Activated T-cell treated with anti-CD3 and anti-CD28 coated beads for 4 hours (primary cell): ENCODE measurements around the gene RARG.

ENCODE experiments used
- DNase-seq: peaks from one replicate; pipeline ENCODE4 v3.0.0-alpha.2; 2020

RARG gene

GRCh38 chr12:53231921-53232645 lies at the start of gene RARG:
RARG (minus strand) TSS chr12:53232209; CDS start chr12:53227545, 4,664 bp downstream.
- peak; percentile 79 for DNase-seq

- DNase-seq, result no peak
These were observed 48.0 kb upstream of the RARG start for GRCh38 chr12:53279888-53280498.

GRCh38 chr12:53279283-53279869 lies 47.4 kb upstream of the RARG start:
- no peak for DNase-seq

GRCh38 chr12:53277981-53278380 lies 46.0 kb upstream of the RARG start:
- no peak for DNase-seq

GRCh38 chr12:53276511-53276910 lies 44.5 kb upstream of the RARG start:
- DNase-seq, result no peak

GRCh38 chr12:53274445-53274844 lies 42.4 kb upstream of the RARG start:
- no peak for DNase-seq

- DNase-seq, result no peak
These were observed 36.9 kb upstream of the RARG start for GRCh38 chr12:53268630-53269562.

- DNase-seq, result peak; percentile 69
These were observed 36.1 kb upstream of the RARG start, which contains the start of gene ESPL1 for GRCh38 chr12:53267999-53268629. ESPL1 (plus strand) TSS chr12:53268299; CDS start chr12:53268767, 468 bp downstream.

- no peak for DNase-seq
These were observed 35.4 kb upstream of the RARG start for GRCh38 chr12:53267306-53267998.

GRCh38 chr12:53265783-53266182 lies 33.8 kb upstream of the RARG start:
- no peak for DNase-seq

GRCh38 chr12:53259891-53260290 lies 27.9 kb upstream of the RARG start:
- DNase-seq, result no peak

GRCh38 chr12:53258541-53259539 lies 26.8 kb upstream of the RARG start:
- no peak for DNase-seq

GRCh38 chr12:53255996-53256395 lies 24.0 kb upstream of the RARG start:
- DNase-seq, result no peak

- DNase-seq, result no peak
These were observed 23.0 kb upstream of the RARG start for GRCh38 chr12:53254816-53255545.

- DNase-seq, result no peak
These were observed 21.3 kb upstream of the RARG start for GRCh38 chr12:53253298-53253697.

GRCh38 chr12:53252349-53252916 lies 20.4 kb upstream of the RARG start:
- DNase-seq, result no peak

GRCh38 chr12:53251477-53252348 lies 19.7 kb upstream of the RARG start:
- peak; percentile 49 for DNase-seq

GRCh38 chr12:53245286-53245685 lies 13.3 kb upstream of the RARG start:
- no peak for DNase-seq
